OCI-LY1 (cell line): Measurements from ENCODE around the gene TSKU.

Source experiments
- CTCF ChIP-seq: fragments of 200-600 bp; sonication (generic), shearing (Covaris generic); IDR thresholded peaks from 2 replicates; pipeline ENCODE4 v1.5.1; 2017; ENCODE audit warnings: mild to moderate bottlenecking, antibody characterized with exemption, low read length, moderate library complexity, mixed read lengths
- EZH2 ChIP-seq: fragments of 200-600 bp; sonication (generic), shearing (Covaris generic); IDR thresholded peaks from 2 replicates; pipeline ENCODE4 v1.8.0; 2017; ENCODE audit warnings: borderline replicate concordance, mixed run types, mild to moderate bottlenecking, antibody characterized with exemption, low read length, moderate library complexity, mixed read lengths

GRCh38 chr11:76834151-76834550, 51.0 kb downstream of the TSKU start:
- no peak for TF ChIP-seq CTCF
- no peak for TF ChIP-seq EZH2
